ENCODE data around the gene TMEM131. TPM values are rescaled to one million over a fixed set of nuclear protein-coding genes. Genes with fewer than 3 reads are reported as not detected.

TMEM131 gene
- total RNA-seq, 1 donor from 2014 or later, result 20.0 TPM

DNA sequence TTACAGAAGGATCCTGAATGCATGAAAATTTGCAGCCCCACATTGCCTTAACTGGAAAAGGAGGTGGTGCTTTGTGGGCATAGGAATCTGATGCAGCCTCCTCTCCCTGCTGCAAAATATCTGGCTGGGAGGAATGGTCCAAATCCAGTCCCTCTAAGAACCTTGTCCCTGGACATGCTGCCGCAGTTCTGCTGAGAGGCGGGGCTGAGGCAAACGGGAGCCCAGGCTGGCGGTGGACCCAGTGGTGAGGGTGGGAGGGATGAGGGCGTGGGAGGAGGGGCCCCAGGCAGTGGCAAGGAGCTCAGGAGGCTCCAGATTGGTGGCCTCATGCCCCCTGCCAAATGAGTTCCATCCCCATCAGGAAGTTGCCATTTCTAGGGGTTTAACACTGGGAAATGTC is 246.2 kb downstream of the TMEM131 start:
- H3K36me3 ChIP-seq, result no peaks in the 10 kb centered on the region
- intact Hi-C loops (cut with DNase I), result no loop called here
- no peak for DNase-seq (ENCODE audit: low spot score in 2 of 2)
- H3K9me3 ChIP-seq, result no peaks in the 10 kb centered on the region
- no peak overlapping the region for H3K27ac ChIP-seq
- H3K4me1 ChIP-seq, result no peaks in the 10 kb centered on the region
- H3K4me3 ChIP-seq, result no peak overlapping the region
- TF ChIP-seq, protein P1, sequence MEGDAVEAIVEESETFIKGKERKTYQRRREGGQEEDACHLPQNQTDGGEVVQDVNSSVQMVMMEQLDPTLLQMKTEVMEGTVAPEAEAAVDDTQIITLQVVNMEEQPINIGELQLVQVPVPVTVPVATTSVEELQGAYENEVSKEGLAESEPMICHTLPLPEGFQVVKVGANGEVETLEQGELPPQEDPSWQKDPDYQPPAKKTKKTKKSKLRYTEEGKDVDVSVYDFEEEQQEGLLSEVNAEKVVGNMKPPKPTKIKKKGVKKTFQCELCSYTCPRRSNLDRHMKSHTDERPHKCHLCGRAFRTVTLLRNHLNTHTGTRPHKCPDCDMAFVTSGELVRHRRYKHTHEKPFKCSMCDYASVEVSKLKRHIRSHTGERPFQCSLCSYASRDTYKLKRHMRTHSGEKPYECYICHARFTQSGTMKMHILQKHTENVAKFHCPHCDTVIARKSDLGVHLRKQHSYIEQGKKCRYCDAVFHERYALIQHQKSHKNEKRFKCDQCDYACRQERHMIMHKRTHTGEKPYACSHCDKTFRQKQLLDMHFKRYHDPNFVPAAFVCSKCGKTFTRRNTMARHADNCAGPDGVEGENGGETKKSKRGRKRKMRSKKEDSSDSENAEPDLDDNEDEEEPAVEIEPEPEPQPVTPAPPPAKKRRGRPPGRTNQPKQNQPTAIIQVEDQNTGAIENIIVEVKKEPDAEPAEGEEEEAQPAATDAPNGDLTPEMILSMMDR (IDR thresholded peaks at IDR 0.05), result no peak
- no peaks in the 10 kb centered on the region for H3K27me3 ChIP-seq

DNA sequence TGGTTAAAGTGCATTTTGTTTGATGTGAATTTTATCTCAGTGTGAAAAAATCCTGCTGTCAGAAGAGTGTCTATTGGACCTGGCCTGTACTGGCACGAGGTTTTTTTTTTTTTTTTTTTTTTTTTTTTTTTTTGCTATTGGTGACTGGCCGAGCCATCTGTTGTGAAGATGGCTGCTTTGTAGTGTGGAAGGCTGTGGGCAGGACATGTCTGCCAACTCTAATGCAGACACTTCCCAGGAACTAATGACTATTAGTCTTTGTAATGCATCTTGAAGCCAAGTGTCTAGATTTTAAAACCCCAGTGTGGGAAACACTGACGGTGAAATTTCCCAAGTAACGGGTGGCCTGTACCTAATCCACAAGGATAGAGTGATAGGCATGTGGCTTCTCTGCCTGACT is 248.0 kb downstream of the TMEM131 start:
- Histone ChIP-seq H3K4me1 (no peaks in the 10 kb centered on the region), H3K4me3 (no peak overlapping the region), H3K27ac (no peak overlapping the region), H3K36me3 (no peaks in the 10 kb centered on the region), H3K27me3 (no peaks in the 10 kb centered on the region), H3K9me3 (no peaks in the 10 kb centered on the region)
- DNase-seq (ENCODE audit: low spot score in 2 of 2), result no peak
- TF ChIP-seq, protein P1 (IDR thresholded peaks at IDR 0.05), result no peak
- intact Hi-C loops (cut with DNase I), result no loop called here

DNA sequence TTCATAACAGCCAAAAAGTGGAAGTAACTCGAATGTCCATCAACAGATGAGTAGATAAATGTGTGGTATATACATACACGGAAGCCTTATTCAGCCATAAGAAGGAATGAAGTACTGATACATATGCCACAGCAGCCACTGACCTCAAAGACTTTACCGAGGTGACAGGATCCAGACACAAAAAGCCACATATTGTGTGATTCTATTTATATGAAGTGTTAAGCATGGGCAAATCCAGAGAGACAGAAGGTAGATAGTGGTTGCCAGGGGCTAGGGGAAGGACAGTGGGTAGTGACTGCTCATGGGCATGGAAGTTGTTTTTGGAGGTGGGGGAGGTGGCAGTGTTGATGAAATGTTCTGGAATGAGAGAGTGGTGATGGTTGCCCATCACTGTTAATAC is 248.5 kb downstream of the TMEM131 start:
- no peaks in the 10 kb centered on the region for H3K9me3 ChIP-seq
- no peak overlapping the region for H3K4me3 ChIP-seq
- no peak overlapping the region for H3K27ac ChIP-seq
- H3K4me1 ChIP-seq, result no peaks in the 10 kb centered on the region
- no peak for DNase-seq (ENCODE audit: low spot score in 2 of 2)
- H3K27me3 ChIP-seq, result no peaks in the 10 kb centered on the region
- H3K36me3 ChIP-seq, result no peaks in the 10 kb centered on the region
- TF ChIP-seq, protein P1 (IDR thresholded peaks at IDR 0.05), result no peak
- intact Hi-C loops (cut with DNase I), result no loop called here

DNA sequence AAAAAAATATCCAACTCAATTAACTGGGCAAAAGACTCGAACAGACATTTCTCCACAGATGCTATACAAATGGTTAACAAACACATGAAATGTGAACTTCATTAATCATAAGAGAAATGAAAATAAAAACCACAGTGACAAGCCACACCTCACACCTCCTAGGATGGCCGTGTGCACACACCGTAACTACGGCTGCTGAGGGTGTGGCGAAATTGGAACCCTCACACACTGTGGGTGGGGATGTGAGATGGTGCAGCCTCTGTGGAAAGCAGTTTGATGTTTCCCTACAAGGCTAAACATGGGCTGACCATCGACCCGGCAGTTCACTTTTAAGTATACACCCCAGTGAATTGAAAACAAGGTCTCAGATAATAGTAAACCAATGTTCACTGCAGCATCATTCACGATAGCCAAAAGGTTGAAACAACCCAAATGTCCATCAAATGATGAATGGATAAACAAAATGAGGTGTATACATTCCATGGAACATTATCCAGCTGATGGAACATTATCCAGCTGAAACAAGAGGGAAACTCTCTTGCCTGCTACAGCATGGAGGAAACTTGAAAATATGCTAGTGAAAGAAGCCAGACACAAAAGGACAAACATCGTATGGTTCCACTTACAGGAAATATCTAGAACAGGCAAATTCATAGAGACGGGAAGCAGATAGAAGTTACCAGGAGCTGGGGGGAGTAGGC is 250.1 kb downstream of the TMEM131 start:
- intact Hi-C loops (cut with DNase I), result no loop called here
- H3K36me3 ChIP-seq, result no peaks in the 10 kb centered on the region
- H3K4me1 ChIP-seq, result no peaks in the 10 kb centered on the region
- TF ChIP-seq, protein P1 (IDR thresholded peaks at IDR 0.05), result no peak
- H3K9me3 ChIP-seq, result no peaks in the 10 kb centered on the region
- no peak for DNase-seq (ENCODE audit: low spot score in 2 of 2)
- no peaks in the 10 kb centered on the region for H3K27me3 ChIP-seq
- no peak overlapping the region for H3K27ac ChIP-seq
- H3K4me3 ChIP-seq, result no peak overlapping the region

DNA sequence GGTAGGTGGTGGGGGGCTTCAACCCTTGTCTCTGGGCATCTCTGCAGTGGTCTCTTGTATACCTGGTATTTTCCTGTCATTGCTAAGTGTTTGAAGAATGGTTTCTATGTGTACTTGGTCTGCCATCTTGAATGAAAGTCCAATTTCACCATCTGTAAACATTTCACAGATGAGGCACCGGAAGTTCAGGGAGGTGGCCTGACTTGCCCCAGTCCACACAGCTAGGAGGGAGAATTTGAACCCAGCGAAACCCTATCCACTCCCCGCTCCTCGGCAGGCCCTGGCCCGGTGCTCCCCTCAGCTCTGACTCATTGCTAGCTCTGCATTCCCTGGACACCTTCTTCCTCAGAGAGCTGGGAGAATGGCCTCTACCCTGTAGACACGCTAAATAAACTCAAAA is 251.8 kb downstream of the TMEM131 start:
- Histone ChIP-seq H3K4me3 (no peak overlapping the region), H3K4me1 (no peaks in the 10 kb centered on the region), H3K36me3 (no peaks in the 10 kb centered on the region), H3K9me3 (no peaks in the 10 kb centered on the region), H3K27ac (no peak overlapping the region), H3K27me3 (no peaks in the 10 kb centered on the region)
- intact Hi-C loops (cut with DNase I), result no loop called here
- TF ChIP-seq, protein P1 (IDR thresholded peaks at IDR 0.05), result no peak
- DNase-seq (ENCODE audit: low spot score in 2 of 2), result no peak

Measured in ascending aorta (tissue), 2 donors.